SK-N-MC (cell line): ENCODE measurements around the gene HBP1.
"Not testable (repeated sequence)": the region's sequence is repeated elsewhere in the genome, so short reads cannot be mapped to it uniquely, and the experiment has no call there.

Experiments used
- DNase-seq: peaks from one replicate; pipeline ENCODE4 v3.0.0-alpha.2; 2011; ENCODE audit warnings: low read depth, low spot score
- H3K27ac ChIP-seq: fragments of 200-600 bp; sonication (generic); 2 replicates; pipeline ENCODE4 v1.5.1; 2016; ENCODE audit warnings: mixed run types
- H3K36me3 ChIP-seq: fragments of 200-600 bp; sonication (generic); 2 replicates; pipeline ENCODE4 v1.6.1; 2017; ENCODE audit warnings: antibody characterized with exemption, low read length, mixed read lengths; ENCODE audit not compliant: insufficient read depth
- H3K4me3 ChIP-seq: fragments of 200-600 bp; sonication (generic); 2 replicates; pipeline ENCODE4 v1.5.1; 2016
- H3K9ac ChIP-seq: fragments of 200-600 bp; sonication (generic); 2 replicates; pipeline ENCODE4 v1.8.0; 2017; ENCODE audit warnings: mixed run types, mixed read lengths; ENCODE audit not compliant: insufficient read length
- H3K9me3 ChIP-seq: fragments of 200-600 bp; sonication (generic); 2 replicates; pipeline ENCODE4 v1.6.1; 2017; ENCODE audit warnings: low read depth, mild to moderate bottlenecking, antibody characterized with exemption, low read length, moderate library complexity, mixed read lengths
- EZH2 ChIP-seq: fragments of 200-600 bp; sonication (generic); IDR thresholded peaks from one replicate; pipeline ENCODE4 v1.6.1; 2017; ENCODE audit warnings: antibody characterized with exemption
- FOXP2 ChIP-seq: optimal IDR thresholded peaks from 2 replicates; pipeline ENCODE3; 2011; ENCODE audit warnings: mild to moderate bottlenecking, moderate library complexity; ENCODE audit not compliant: insufficient read depth; ENCODE audit errors: extremely low read length, control extremely low read depth
- POLR2AphosphoS5 ChIP-seq: IDR thresholded peaks from 2 replicates; pipeline ENCODE4 v1.6.1; 2012; ENCODE audit warnings: mild to moderate bottlenecking, low read depth, low read length, borderline replicate concordance

HBP1 gene

DNA sequence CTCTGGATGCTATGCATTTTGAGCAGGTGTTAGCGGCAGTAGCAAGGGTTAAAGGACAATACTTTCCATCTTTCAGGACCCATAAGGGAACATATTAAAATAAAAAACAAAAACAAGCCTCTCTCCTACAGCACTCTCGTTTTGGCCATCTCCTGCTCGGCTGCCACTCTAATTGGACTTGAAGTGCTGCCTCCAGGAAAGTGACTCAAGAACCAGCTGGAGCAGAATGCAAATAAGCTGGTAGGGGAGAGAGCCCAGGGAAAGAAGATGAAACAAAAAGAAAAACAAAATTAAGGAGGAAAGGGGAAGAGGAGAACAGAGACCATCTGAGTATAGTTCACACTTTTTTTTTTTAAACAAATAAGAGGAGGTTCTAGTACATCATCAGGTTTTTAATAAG, 65.6 kb downstream of the HBP1 start:
- Histone ChIP-seq H3K9ac (no peak overlapping the region), H3K27ac (no peak overlapping the region), H3K9me3 (no peaks in the 10 kb centered on the region), H3K36me3 (no peaks in the 10 kb centered on the region), H3K4me3 (no peak overlapping the region)
- TF ChIP-seq FOXP2 (no peak), POLR2AphosphoS5 (no peak), EZH2 (no peak)
- DNase-seq = no peak

- Histone ChIP-seq H3K9ac (no peak overlapping the region), H3K27ac (no peak overlapping the region), H3K4me3 (no peak overlapping the region), H3K36me3 (no peaks in the 10 kb centered on the region), H3K9me3 (no peaks in the 10 kb centered on the region)
- no peak for TF ChIP-seq FOXP2
- TF ChIP-seq EZH2 = no peak
- TF ChIP-seq POLR2AphosphoS5 = no peak
- DNase-seq = no peak
Measured at GRCh38 chr7:107236862-107237261, 68.1 kb downstream of the HBP1 start.

- no peaks in the 10 kb centered on the region for H3K9me3 ChIP-seq
- H3K36me3 ChIP-seq = no peaks in the 10 kb centered on the region
- DNase-seq = no peak
- no peak overlapping the region for H3K4me3 ChIP-seq
- TF ChIP-seq POLR2AphosphoS5 (no peak), EZH2 (no peak)
- H3K9ac ChIP-seq = no peak overlapping the region
- H3K27ac ChIP-seq = no peak overlapping the region
Measured at GRCh38 chr7:107237451-107237850, 68.6 kb downstream of the HBP1 start.

GRCh38 chr7:107242267-107242666, 73.5 kb downstream of the HBP1 start:
- Histone ChIP-seq H3K27ac (no peak overlapping the region), H3K36me3 (peaks cover 9% of the 10 kb centered on the region; the same call in 1 of the 2 replicates), H3K9ac (no peak overlapping the region), H3K9me3 (0 out of 2 replicates have a peak, but pooled peaks cover 3% of the 10 kb centered on the region), H3K4me3 (no peak overlapping the region)
- no peak for DNase-seq
- TF ChIP-seq POLR2AphosphoS5 = no peak
- TF ChIP-seq EZH2 = no peak
- no peak for TF ChIP-seq FOXP2

GRCh38 chr7:107244613-107245012, 75.8 kb downstream of the HBP1 start:
- Histone ChIP-seq H3K27ac (no peak overlapping the region), H3K36me3 (peaks cover 14% of the 10 kb centered on the region; the same call in 1 of the 2 replicates), H3K9ac (no peak overlapping the region), H3K9me3 (0 out of 2 replicates have a peak, but pooled peaks cover 7% of the 10 kb centered on the region), H3K4me3 (no peak overlapping the region)
- TF ChIP-seq POLR2AphosphoS5 (no peak), EZH2 (no peak), FOXP2 (no peak)
- no peak for DNase-seq

GRCh38 chr7:107246836-107247235, 78.0 kb downstream of the HBP1 start:
- H3K36me3 ChIP-seq = peaks cover 14% of the 10 kb centered on the region; the same call in 1 of the 2 replicates
- H3K9me3 ChIP-seq, DNase-seq, H3K27ac ChIP-seq, H3K4me3 ChIP-seq, H3K9ac ChIP-seq: not testable (repeated sequence)

GRCh38 chr7:107248551-107249316, 79.9 kb downstream of the HBP1 start:
- no peak for DNase-seq
- Histone ChIP-seq H3K9me3 (0 out of 2 replicates have a peak, but pooled peaks cover 7% of the 10 kb centered on the region), H3K36me3 (peaks cover 14% of the 10 kb centered on the region; the same call in 1 of the 2 replicates), H3K9ac (no peak overlapping the region), H3K4me3 (no peak overlapping the region), H3K27ac (no peak overlapping the region)
- TF ChIP-seq FOXP2 (no peak), EZH2 (no peak), POLR2AphosphoS5 (no peak)

- DNase-seq = no peak
- Histone ChIP-seq H3K9me3 (0 out of 2 replicates have a peak, but pooled peaks cover 4% of the 10 kb centered on the region), H3K4me3 (no peak overlapping the region), H3K27ac (no peak overlapping the region), H3K36me3 (peaks cover 7% of the 10 kb centered on the region; the same call in 1 of the 2 replicates), H3K9ac (no peak overlapping the region)
- TF ChIP-seq POLR2AphosphoS5 = no peak
- no peak for TF ChIP-seq EZH2
- no peak for TF ChIP-seq FOXP2
Measured at GRCh38 chr7:107251963-107252362, 83.2 kb downstream of the HBP1 start.
